ENCODE measurements around the gene PPIE.

Gene PPIE

DNA sequence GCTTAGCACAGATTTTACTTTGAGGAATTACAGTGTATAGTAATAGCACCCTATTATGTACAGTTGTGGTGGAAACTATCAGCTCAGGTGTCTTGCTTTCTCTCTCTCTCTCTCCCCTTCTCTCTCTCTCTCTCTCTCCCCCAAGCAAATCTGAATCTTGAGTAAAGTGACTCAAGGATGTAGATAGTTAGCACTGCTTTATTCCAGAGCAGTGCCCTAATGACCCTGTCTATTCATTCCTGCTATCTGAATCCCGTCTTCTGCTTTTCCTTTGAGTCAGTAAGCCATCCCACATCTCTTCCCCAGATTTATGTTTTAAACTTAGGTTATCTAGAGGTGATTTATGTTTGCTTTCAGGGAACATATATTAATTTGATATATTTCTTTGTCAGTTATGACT, 42.2 kb upstream of the PPIE start:
- ATAC-seq: no peak
- TF ChIP-seq ZNF8 (CRISPR knock-in tag; IDR thresholded peaks at IDR 0.05): no peak
- no peak for TF ChIP-seq BACH2 (CRISPR knock-in tag; IDR thresholded peaks at IDR 0.05; ENCODE audit: borderline replicate concordance)
- TF ChIP-seq, protein P1, sequence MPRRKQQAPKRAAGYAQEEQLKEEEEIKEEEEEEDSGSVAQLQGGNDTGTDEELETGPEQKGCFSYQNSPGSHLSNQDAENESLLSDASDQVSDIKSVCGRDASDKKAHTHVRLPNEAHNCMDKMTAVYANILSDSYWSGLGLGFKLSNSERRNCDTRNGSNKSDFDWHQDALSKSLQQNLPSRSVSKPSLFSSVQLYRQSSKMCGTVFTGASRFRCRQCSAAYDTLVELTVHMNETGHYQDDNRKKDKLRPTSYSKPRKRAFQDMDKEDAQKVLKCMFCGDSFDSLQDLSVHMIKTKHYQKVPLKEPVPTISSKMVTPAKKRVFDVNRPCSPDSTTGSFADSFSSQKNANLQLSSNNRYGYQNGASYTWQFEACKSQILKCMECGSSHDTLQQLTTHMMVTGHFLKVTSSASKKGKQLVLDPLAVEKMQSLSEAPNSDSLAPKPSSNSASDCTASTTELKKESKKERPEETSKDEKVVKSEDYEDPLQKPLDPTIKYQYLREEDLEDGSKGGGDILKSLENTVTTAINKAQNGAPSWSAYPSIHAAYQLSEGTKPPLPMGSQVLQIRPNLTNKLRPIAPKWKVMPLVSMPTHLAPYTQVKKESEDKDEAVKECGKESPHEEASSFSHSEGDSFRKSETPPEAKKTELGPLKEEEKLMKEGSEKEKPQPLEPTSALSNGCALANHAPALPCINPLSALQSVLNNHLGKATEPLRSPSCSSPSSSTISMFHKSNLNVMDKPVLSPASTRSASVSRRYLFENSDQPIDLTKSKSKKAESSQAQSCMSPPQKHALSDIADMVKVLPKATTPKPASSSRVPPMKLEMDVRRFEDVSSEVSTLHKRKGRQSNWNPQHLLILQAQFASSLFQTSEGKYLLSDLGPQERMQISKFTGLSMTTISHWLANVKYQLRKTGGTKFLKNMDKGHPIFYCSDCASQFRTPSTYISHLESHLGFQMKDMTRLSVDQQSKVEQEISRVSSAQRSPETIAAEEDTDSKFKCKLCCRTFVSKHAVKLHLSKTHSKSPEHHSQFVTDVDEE (CRISPR knock-in tag; IDR thresholded peaks at IDR 0.05): no peak
- TF ChIP-seq, protein P2, sequence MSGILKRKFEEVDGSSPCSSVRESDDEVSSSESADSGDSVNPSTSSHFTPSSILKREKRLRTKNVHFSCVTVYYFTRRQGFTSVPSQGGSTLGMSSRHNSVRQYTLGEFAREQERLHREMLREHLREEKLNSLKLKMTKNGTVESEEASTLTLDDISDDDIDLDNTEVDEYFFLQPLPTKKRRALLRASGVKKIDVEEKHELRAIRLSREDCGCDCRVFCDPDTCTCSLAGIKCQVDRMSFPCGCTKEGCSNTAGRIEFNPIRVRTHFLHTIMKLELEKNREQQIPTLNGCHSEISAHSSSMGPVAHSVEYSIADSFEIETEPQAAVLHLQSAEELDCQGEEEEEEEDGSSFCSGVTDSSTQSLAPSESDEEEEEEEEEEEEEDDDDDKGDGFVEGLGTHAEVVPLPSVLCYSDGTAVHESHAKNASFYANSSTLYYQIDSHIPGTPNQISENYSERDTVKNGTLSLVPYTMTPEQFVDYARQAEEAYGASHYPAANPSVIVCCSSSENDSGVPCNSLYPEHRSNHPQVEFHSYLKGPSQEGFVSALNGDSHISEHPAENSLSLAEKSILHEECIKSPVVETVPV (CRISPR knock-in tag; IDR thresholded peaks at IDR 0.05): no peak
- TF ChIP-seq TOX (CRISPR knock-in tag; IDR thresholded peaks at IDR 0.05; ENCODE audit: borderline replicate concordance): no peak
- TF ChIP-seq RARB (CRISPR knock-in tag; IDR thresholded peaks at IDR 0.05): no peak
- no peak for TF ChIP-seq ZFP30 (CRISPR knock-in tag; IDR thresholded peaks at IDR 0.05)
- no peak for TF ChIP-seq PPARA (CRISPR knock-in tag; IDR thresholded peaks at IDR 0.05; ENCODE audit: borderline replicate concordance)
- TF ChIP-seq ESRRG (CRISPR knock-in tag; IDR thresholded peaks at IDR 0.05): no peak
- TF ChIP-seq, protein P3, sequence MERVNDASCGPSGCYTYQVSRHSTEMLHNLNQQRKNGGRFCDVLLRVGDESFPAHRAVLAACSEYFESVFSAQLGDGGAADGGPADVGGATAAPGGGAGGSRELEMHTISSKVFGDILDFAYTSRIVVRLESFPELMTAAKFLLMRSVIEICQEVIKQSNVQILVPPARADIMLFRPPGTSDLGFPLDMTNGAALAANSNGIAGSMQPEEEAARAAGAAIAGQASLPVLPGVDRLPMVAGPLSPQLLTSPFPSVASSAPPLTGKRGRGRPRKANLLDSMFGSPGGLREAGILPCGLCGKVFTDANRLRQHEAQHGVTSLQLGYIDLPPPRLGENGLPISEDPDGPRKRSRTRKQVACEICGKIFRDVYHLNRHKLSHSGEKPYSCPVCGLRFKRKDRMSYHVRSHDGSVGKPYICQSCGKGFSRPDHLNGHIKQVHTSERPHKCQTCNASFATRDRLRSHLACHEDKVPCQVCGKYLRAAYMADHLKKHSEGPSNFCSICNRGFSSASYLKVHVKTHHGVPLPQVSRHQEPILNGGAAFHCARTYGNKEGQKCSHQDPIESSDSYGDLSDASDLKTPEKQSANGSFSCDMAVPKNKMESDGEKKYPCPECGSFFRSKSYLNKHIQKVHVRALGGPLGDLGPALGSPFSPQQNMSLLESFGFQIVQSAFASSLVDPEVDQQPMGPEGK (CRISPR knock-in tag; IDR thresholded peaks at IDR 0.05; ENCODE audit: borderline replicate concordance): no peak
- TF ChIP-seq, protein P4, sequence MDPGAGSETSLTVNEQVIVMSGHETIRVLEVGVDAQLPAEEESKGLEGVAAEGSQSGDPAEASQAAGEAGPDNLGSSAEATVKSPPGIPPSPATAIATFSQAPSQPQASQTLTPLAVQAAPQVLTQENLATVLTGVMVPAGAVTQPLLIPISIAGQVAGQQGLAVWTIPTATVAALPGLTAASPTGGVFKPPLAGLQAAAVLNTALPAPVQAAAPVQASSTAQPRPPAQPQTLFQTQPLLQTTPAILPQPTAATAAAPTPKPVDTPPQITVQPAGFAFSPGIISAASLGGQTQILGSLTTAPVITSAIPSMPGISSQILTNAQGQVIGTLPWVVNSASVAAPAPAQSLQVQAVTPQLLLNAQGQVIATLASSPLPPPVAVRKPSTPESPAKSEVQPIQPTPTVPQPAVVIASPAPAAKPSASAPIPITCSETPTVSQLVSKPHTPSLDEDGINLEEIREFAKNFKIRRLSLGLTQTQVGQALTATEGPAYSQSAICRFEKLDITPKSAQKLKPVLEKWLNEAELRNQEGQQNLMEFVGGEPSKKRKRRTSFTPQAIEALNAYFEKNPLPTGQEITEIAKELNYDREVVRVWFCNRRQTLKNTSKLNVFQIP (CRISPR knock-in tag; IDR thresholded peaks at IDR 0.05; ENCODE audit: borderline replicate concordance, low read depth): no peak
- TF ChIP-seq ZNF70 (CRISPR knock-in tag; IDR thresholded peaks at IDR 0.05): no peak
- TF ChIP-seq ZNF565 (CRISPR knock-in tag; conservative IDR thresholded peaks at IDR 0.05; ENCODE audit: low read depth): no peak
- no peak for TF ChIP-seq TCF4 (CRISPR knock-in tag; IDR thresholded peaks at IDR 0.05; ENCODE audit: borderline replicate concordance)
- TF ChIP-seq ISL1 (CRISPR knock-in tag; IDR thresholded peaks at IDR 0.05): no peak
- no peak for TF ChIP-seq ZC3H10 (CRISPR knock-in tag; IDR thresholded peaks at IDR 0.05)
- no peak for TF ChIP-seq CSDC2 (CRISPR knock-in tag; IDR thresholded peaks at IDR 0.05)
- TF ChIP-seq ARNTL (CRISPR knock-in tag; IDR thresholded peaks at IDR 0.05; ENCODE audit: borderline replicate concordance, low read depth): no peak
- TF ChIP-seq, protein P5, sequence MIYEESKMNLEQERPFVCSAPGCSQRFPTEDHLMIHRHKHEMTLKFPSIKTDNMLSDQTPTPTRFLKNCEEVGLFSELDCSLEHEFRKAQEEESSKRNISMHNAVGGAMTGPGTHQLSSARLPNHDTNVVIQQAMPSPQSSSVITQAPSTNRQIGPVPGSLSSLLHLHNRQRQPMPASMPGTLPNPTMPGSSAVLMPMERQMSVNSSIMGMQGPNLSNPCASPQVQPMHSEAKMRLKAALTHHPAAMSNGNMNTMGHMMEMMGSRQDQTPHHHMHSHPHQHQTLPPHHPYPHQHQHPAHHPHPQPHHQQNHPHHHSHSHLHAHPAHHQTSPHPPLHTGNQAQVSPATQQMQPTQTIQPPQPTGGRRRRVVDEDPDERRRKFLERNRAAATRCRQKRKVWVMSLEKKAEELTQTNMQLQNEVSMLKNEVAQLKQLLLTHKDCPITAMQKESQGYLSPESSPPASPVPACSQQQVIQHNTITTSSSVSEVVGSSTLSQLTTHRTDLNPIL (CRISPR knock-in tag; IDR thresholded peaks at IDR 0.05; ENCODE audit: low read depth): no peak

DNA sequence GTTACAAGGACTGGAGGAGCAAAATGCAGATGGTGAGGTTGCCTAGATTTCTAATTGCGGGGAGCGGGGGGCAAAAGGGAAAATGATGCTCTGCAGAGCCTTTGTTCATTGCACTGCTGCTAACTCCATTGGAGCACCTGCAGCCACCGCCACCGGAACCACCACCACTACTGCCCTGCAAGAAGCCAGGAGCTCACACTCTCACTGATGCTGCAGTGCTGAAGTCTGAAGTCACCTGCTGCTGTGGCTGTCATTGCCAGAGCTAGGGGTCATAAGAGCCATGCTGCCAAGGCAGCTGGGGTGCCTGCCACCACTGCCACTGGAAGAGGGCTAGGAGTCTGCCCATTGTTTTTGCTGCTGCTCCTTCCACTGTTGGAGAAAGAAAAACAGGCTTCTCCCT, 40.1 kb upstream of the PPIE start:
- no peak for ATAC-seq
- TF ChIP-seq ZNF565 (CRISPR knock-in tag; conservative IDR thresholded peaks at IDR 0.05; ENCODE audit: low read depth): no peak
- no peak for TF ChIP-seq SNAI2 (CRISPR knock-in tag; IDR thresholded peaks at IDR 0.05)
- no peak for TF ChIP-seq OSR1 (CRISPR knock-in tag; IDR thresholded peaks at IDR 0.05)
- TF ChIP-seq RARB (CRISPR knock-in tag; IDR thresholded peaks at IDR 0.05): no peak
- no peak for TF ChIP-seq ZNF8 (CRISPR knock-in tag; IDR thresholded peaks at IDR 0.05)
- TF ChIP-seq, protein P4 (CRISPR knock-in tag; IDR thresholded peaks at IDR 0.05; ENCODE audit: borderline replicate concordance, low read depth): no peak
- TF ChIP-seq, protein P2 (CRISPR knock-in tag; IDR thresholded peaks at IDR 0.05): no peak
- no peak for TF ChIP-seq PPARA (CRISPR knock-in tag; IDR thresholded peaks at IDR 0.05; ENCODE audit: borderline replicate concordance)
- TF ChIP-seq ZC3H10 (CRISPR knock-in tag; IDR thresholded peaks at IDR 0.05): no peak
- TF ChIP-seq, protein P3 (CRISPR knock-in tag; IDR thresholded peaks at IDR 0.05; ENCODE audit: borderline replicate concordance): no peak
- TF ChIP-seq TOX (CRISPR knock-in tag; IDR thresholded peaks at IDR 0.05; ENCODE audit: borderline replicate concordance): no peak
- TF ChIP-seq TCF4 (CRISPR knock-in tag; IDR thresholded peaks at IDR 0.05; ENCODE audit: borderline replicate concordance): no peak
- TF ChIP-seq ESRRG (CRISPR knock-in tag; IDR thresholded peaks at IDR 0.05): no peak
- TF ChIP-seq ISL1 (CRISPR knock-in tag; IDR thresholded peaks at IDR 0.05): no peak
- TF ChIP-seq, protein P5 (CRISPR knock-in tag; IDR thresholded peaks at IDR 0.05; ENCODE audit: low read depth): no peak
- TF ChIP-seq ZFP3 (CRISPR knock-in tag; IDR thresholded peaks at IDR 0.05): no peak
- TF ChIP-seq ZFP30 (CRISPR knock-in tag; IDR thresholded peaks at IDR 0.05): no peak
